HG02623 (cell line): ENCODE measurements around the gene AASDHPPT.
A peak's percentile ranks its signal among the peaks of the same experiment; 100 is the strongest.
"Not testable (repeated sequence)": the region's sequence is repeated elsewhere in the genome, so short reads cannot be mapped to it uniquely, and the experiment has no call there.

Experiments used
- ATAC-seq: cut with Tn5 transposase; IDR thresholded peaks from one replicate; pipeline ENCODE4 v1.9.1; 2021; ENCODE audit warnings: moderate library complexity; ENCODE audit not compliant: unreplicated experiment

AASDHPPT gene, protein sequence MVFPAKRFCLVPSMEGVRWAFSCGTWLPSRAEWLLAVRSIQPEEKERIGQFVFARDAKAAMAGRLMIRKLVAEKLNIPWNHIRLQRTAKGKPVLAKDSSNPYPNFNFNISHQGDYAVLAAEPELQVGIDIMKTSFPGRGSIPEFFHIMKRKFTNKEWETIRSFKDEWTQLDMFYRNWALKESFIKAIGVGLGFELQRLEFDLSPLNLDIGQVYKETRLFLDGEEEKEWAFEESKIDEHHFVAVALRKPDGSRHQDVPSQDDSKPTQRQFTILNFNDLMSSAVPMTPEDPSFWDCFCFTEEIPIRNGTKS

DNA sequence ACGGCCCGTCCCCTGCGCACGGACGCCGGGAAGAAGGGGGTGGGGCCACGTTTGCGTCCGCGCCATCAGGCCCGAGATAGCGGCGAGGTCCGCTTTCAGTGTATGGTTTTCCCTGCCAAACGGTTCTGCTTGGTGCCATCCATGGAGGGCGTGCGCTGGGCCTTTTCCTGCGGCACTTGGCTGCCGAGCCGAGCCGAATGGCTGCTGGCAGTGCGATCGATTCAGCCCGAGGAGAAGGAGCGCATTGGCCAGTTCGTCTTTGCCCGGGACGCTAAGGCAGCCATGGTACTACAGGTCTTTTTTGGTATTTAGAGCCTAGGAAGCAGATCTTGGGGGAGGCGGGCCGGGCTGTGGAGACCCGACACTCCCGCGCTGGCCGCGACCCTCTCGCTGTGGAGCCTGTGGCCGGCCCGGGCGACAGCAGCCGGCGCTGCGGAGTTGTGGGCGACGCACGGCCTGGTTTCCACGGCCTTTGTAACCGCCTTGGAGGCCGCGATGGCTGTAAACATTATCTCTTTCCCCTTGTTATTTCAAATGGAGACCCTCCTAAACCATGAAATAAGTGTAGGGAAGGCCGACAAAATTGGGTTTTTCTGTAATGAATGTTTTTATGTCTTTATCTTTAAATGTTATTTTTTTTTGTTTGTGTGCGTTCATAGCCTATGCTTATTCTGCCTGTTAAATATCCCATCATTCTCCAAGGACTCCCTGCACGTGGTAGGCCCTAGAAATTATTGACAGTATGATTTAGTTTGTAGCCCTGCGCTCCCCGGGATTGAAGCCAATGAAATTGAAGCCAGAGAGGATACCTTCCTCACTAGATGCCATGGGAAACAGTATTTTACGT lies at the start of gene AASDHPPT:
Gene AASDHPPT (plus strand): TSS at position 54 of the 847 bp plus-strand sequence. CDS start 49 bp downstream, at position 103.
- peak; percentile 14 for ATAC-seq

DNA sequence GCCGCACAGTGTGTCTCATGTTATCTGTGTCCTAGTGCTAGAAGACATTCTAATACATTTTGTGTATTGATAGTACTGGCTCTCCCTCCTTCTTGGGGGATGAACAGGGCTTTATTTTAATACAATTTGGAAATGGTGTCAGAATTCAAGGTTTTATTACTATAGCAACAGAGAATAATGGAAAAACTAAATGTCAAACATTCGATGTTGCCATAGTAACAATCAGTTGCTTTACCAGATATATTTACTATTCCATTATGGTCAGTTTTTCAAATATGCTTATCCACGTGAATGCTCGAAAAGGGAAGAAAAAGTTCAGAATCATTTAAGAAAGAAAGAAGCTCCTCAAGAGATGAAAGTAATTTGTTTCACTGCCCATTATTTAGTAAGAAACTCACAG lies 46.9 kb upstream of the AASDHPPT start:
- no peak for ATAC-seq

DNA sequence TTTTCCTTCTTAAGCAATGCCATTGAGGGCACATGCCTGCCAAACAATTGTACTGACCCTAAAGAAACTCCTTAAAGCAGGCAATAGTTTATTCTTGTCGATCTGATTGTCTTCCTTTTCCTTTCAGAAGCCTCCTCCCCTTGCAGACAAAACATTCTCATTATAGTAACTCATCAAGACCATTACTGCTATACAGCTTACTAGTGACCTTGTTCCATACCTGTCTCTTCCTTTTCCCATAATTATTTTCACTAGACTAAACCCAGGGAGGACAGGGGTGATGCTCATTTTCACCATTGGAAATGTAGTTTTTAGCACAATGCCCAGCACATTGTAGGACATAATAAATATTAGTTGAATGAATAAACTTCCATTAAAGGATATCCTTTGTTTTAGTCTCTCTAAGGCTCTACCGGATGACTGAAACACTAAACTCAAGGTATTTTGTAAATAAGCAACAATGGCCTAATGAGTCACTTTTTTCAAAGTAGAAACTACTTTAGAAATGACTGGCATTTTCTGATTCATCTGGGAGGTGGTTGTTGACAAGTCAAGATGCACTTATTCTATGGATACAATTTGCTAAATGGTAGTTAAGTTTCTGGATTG lies 46.2 kb upstream of the AASDHPPT start:
- no peak for ATAC-seq

DNA sequence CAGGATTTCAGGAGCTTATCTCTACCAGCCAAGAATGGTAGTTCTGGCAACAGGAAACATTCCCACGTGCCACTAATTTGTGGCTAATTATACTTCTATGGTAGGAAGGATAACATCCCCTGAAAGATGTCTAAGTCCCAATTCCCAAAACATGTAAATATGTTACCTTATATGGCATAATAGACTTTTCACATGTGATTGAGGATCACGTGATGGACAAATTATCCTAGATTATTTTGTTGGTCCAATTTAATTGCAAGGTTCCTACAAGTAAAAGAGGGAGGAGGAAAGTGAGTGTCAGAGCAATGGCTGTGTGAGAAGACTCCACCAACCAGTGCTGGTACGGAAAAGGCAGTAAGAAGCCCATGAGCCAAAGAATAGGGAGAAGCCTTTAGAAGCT lies 45.5 kb upstream of the AASDHPPT start:
- ATAC-seq, result no peak

DNA sequence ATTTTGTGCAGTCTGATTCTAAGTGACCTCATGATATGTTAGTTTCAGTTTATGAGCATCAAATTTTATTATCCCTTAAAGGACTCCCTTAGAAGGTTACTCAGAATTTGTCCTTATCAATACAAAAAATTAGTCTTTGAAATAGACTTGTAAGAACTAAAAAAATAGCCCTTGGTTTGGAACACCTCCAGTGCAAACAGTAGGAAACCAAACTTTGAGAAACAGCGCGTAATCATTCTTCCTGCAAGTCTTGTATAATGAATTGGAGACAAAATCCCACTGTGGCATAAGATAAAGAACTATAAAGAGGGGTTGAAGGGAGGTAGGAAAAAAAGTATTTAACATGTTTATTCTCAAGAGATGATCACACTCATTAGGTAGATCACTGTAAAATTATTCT lies 44.6 kb upstream of the AASDHPPT start:
- no peak for ATAC-seq

DNA sequence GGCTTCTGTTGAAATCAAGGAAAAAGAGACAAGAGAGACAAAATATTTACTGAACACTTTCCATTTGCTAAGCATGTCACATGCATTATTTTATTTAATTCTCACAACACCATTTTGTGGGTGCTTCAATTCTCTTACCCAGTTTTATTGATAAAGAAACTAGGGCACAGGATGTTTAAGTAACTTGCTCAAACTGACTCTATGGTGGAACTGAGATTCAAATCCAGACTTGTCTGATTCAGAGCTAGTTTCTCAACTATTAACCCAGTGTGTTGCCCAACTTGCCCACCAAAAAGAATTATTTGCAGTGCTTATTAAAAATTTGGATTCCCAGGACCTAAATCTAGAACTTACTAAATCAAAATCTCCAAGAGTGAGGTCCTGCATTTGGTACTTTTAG lies 33.9 kb upstream of the AASDHPPT start:
- no peak for ATAC-seq

DNA sequence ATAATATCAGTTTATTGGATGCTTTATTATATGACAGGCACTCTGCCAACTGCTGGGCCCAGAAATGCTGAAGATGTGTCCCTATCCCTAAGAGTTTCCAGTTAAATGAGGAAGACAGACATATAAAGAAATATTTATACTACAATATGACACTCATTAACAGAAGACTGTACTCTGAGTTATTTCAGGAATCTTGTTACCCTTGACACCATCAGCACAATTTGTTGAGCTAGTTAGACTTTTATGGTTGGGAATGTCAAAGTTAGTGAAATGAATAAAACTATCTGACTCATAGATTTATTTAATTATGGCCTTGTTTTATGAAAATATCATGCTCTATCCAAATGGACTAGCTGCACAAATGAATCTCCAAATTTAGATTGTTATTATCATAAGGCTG lies 29.8 kb upstream of the AASDHPPT start:
- ATAC-seq, result no peak

DNA sequence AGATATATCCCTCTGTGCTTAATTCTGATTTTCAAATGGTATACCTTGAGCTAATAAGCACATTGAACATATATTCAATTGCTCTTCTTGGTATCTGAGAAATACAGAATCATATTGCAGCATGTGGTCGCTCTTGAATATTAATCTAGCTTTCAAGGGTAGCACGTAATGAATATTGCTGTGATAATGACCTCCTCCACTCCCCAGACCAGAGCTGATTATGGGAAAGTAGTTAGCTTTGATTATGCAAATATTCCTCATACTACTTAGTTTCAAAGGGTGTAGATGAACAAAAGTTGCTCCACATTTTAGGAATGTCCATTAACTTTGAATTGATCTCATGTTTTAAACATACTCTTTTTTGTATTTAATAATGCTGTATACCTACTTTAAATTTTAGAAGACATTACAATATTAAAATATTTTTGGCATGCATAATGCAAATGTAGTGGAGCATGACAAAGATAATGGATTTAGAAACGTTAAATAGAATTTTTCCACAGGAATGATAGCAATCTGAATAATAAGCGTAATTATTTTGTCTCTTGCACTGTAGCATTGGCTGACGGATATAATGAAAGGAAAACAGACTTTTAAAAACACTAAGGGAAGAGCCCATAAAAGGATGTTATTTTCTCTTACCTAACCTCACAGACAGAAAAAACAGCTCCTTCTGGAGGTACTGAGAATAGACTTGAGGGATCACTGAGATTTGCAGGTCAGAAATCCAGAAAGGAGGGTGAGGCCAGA lies 27.6 kb upstream of the AASDHPPT start:
- ATAC-seq, result no peak

DNA sequence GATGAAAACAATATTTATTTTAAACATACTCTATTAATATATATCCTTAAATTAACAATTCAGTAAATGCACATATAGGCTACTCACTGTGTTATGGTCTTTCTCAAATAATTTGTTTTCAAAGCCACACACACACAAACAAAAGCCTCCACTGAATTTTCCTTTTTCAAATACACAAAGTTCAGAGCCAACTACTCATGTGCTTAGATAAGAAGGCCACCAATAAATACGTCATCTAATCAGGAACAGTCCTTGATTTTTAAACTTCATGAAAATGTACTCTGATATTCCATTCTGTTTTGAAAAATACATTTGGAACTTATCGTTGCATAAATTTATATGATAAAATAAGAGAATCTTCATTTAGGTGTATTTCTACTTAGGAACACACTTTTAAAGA lies 26.4 kb upstream of the AASDHPPT start:
- no peak for ATAC-seq

DNA sequence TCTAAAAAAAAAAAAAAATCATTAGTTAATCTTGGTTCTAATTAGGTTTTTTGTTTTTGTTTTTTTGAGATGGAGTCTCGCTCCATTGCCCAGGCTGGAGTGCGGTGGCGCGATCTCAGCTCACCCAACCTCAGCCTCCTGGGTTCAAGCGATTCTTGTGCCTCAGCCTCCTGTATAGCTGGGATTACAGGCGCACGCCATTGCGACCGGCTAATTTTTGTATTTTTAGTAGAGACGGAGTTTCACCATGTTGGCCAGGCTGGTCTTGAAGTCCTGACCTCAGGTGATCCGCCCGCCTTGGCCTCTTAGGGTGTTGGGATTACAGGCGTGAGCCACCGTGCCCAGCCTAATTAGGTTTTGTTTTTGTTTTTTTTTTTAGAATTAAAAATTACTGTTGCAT lies 19.1 kb upstream of the AASDHPPT start:
- ATAC-seq, result not testable (repeated sequence)

DNA sequence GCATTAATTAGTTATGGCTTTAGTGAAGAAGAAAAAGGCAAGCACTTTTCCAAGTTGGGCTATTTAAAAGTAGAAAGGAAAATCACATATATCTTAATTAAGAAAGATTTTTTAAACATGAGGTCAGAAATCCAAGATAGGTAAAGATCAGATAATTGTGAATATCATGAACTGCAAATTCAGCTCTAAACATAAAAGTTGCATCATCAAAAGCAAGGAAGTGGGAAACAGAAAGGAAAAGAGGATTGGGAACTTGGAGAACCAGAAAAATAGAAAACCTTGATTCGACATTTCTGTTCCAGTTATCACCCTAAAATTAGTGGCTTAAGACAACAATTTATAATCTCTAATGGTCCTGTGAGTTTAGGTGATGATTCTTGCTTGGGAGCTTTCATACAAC lies 17.8 kb upstream of the AASDHPPT start:
- ATAC-seq, result no peak

DNA sequence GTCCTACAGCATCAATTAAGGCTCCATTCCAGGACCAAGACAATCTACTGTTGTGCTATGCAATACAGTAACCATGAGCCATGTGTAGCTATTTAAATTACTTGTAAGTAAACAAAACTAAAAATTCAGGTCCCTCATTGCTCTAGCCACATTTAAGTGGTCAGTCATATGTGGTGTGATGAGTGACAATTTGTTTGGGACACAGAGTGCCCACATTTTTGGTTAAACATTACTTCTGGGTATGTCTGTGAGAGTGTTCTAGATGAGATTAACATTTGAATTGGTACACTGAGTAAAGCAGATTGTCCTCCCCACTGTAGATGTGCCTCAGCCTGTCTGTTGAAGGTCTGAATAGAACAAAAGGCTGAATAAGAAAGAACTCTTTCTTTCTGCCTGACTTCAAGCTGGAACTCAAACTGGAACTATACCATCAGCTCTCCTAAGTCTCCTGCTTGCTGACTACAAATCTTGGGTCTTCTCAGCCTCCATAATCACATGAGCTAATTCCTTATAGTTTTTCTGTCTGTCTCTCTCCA lies 16.1 kb upstream of the AASDHPPT start:
- ATAC-seq, result no peak

DNA sequence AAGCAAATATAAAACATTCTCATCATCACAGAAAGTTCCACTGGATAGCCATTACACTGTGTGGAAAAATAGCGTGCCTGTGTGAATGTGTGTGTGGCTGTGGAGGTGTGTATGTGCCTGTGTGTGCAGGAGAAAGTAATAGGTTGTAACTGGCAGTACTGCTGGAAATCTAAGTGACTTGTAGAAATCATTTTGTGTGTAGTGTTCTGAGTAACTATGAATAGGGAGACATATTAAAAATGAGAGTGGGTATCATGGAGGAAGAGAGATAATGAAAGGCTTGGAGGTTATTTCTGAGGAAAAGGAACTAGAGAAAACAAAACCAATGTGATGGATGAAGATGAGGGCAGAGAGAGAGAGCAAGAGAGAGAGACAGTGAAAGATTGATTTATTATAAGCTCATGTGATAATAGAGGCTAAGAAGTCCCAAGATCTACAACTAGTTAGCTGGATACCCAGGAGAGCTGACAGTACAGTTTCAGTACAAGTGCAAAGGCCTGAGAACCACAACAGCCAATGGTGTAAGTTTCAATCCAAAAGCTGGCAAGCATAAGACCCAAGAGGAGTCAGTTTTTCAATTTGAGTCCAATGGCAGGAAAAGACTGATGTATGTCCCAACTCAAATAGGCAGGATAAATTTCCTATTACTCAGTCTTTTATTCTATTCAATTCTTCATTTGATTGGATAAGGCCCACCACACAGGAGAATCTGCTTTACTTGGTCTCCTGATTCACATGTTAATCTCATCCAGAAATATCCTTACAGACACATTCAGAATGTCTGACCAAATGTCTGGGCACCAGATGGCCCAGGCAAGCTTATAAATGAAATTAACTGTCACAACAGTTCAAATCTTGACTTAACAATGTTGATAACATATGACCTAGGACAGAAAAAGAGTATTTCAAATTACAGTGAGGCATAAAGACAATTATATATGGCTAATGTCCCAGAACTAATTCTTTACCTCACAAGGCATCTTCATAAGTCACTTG lies 15.2 kb upstream of the AASDHPPT start:
- no peak for ATAC-seq

DNA sequence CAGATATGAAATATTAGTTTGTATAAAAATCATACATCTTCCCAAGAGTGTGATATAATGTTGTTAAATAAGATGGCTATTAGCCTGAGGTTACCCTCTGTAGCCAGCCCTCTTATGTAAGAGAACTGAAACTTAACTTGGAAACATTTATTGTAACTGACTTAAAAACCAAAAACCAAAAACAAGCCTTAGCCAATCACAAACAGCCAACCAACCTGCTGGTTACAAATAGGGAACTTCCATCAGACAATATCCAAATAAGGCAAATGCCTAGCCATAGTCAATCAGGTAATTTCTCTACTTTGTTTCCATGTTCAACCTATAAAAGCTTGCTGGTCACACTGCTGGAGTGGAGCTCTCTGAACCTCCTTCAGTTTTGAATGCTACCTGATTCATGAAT lies 14.5 kb upstream of the AASDHPPT start:
- peak; percentile 57 for ATAC-seq

DNA sequence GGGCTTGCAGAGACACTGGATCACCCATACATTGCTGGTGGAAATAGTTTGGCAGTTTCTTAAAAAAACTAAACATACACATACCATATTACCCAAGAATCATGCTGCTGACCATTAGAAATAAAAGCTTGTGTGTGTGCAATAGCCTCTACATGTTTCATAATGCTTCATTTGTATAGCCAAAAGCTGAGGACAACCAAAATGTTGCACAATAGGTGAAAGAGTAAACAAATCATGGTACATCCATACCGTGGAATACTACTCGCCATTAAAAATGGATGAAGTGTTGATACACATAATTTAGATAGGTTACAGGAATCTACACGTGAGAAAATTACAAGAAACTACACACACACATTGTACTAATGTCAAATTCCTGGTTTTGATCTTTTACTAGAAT lies 6.9 kb upstream of the AASDHPPT start:
- no peak for ATAC-seq

DNA sequence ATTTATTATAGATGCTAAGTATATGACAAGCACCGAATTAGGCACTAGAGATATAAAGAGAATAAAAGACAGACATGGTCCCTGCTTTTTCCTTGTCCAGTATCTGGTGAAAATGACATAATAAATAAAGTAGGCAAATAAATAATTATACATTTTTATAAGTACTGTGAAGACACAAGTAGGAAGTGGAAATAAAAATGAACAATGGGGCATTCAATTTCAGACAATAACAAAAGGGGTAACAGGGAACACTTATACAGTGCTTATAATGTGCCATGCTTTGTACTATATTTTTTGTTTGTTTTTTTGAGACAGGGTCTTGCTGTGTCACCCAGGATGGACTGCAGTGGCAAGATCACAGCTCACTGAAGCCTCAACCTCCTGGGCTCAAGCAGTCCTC lies 4.7 kb upstream of the AASDHPPT start:
- no peak for ATAC-seq

DNA sequence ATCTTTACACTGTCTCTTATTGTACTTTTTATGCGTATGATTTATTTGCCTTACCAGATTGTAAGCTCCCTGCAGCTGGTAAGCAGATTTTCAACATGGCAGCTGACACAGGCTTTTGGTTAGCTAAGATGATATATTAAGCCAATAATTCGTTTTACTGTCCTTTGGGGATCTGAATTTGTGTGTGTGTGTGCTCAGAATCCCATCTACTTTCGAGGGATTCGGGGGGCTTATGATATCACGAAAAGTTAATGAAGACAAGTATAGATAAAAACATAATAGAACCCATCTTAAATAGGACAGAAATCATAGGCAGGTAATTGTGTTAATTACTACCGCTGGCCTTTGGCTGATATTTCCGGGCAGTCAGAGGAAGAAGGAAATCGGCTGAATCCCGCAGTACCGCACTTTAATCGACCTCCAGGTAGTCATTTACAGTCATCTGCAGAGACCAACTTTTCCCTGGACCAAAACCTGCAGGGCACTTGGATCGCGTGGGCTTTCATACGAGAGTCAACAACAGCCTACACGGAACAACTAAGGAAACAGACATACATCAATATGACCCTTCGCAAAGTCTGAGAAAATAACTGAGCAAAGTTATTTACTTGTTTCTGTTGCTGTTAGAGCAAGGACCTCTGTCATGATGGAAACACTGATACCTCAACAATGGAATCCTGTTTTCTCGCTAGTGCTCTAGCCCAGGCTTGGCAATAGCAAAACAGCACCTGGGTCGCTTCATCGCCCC lies 1.1 kb upstream of the AASDHPPT start:
- no peak for ATAC-seq

DNA sequence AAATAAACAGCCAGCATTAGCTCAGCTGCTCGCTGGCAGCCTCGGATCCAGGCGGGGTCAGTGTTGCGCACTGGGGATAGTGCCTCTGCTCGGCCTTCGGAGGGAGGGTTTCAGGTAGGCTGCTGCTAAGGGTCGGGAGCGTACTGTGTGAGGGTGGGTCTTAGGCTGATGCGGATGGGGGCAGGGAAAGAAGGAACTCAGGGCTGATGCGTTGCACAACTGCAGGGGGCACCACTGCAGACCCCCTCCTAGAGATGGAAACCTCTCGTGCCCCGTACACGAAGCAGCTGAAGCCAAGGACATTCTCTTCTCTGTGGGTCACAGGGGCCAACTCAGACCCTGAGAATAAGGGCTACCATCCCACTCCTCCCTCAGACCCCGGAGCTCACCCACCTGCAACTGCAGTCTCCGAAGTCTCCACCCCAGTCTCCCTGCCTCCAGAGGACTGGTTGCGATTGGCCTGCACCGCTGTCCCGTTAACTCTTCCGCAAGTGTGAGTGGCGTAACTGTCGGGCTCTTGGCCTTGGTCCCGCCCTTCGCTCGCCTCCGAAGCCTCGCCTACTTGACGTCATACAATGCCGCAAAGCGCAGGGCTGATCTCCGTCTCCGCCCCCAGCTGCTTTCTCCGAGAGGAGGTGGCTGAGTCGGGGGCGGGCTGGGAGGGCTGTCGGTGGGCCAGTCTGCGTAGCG lies 398 bp upstream of the AASDHPPT start, which contains the start of gene KBTBD3:
Gene KBTBD3 (minus strand): TSS at position 429 of the 690 bp plus-strand sequence. CDS start 18,250 bp downstream, outside the sequence.
- peak; percentile 94 for ATAC-seq
